ENCODE results near the gene HEY2. TPM values are rescaled to one million over a fixed set of nuclear protein-coding genes. Genes with fewer than 3 reads are reported as not detected.

Gene HEY2
- total and polyA plus RNA-seq, 10 of the 15 experiments (the other 5 are each of a cell fraction or from before 2014, with no cell fraction given) = 0.01 to 0.32 (median 0.08) TPM; not detected in 4

- TF ChIP-seq E2F8 (IDR thresholded peaks at IDR 0.05; ENCODE audit: low read depth, partially characterized antibody) (no peak), IKZF1 (conservative IDR thresholded peaks at IDR 0.05) (peak; percentile 86), CREB1 (IDR thresholded peaks at IDR 0.05; ENCODE audit: low read depth) (peak; percentile 79), EGR1 (IDR thresholded peaks at IDR 0.05; ENCODE audit: borderline replicate concordance in 1 of 2, low read depth in 2 of 2, low read length in 2 of 2) (no peak), HDAC2 (IDR thresholded peaks at IDR 0.05) (no peak), NBN (IDR thresholded peaks at IDR 0.05) (peak; percentile 83), ZZZ3 (IDR thresholded peaks at IDR 0.05; ENCODE audit: control insufficient read depth, insufficient read length, low read depth) (no peak), SREBF2 (IDR thresholded peaks at IDR 0.05; ENCODE audit: low read length) (no peak), JUND (IDR thresholded peaks at IDR 0.05; ENCODE audit: low read depth, low read length) (peak; percentile 74), CBX5 (IDR thresholded peaks at IDR 0.05; ENCODE audit: low read depth) (0 out of 2 replicates have a peak, but pooled peaks have one; percentile 46), RAD51 (IDR thresholded peaks at IDR 0.05) (0 out of 2 replicates have a peak, but pooled peaks have one; percentile 32), MYC (IDR thresholded peaks at IDR 0.05; ENCODE audit: insufficient read depth, insufficient read length, insufficient replicate concordance, low read length, severe bottlenecking) (no peak), SKIL (IDR thresholded peaks at IDR 0.05; ENCODE audit: low read depth, poor library complexity, severe bottlenecking) (peak; percentile 61), NRF1 (conservative IDR thresholded peaks at IDR 0.05; ENCODE audit: low read depth, low read length) (no peak), USF1 (IDR thresholded peaks at IDR 0.05; ENCODE audit: borderline replicate concordance, extremely low read length, insufficient read depth, low read depth, low read length) (no peak), JUNB (IDR thresholded peaks at IDR 0.05) (peak; percentile 99), RCOR1 (conservative IDR thresholded peaks at IDR 0.05; ENCODE audit: low read depth, low read length) (no peak), CHD2 (IDR thresholded peaks at IDR 0.05; ENCODE audit: borderline replicate concordance, low read depth, low read length) (0 out of 2 replicates have a peak, but pooled peaks have one; percentile 40), CHD4 (IDR thresholded peaks at IDR 0.05) (no peak), MTA3 (IDR thresholded peaks at IDR 0.05; ENCODE audit: borderline replicate concordance, low read length) (peak; percentile 92)
Observed at GRCh38 chr6:125804264-125804663, 54.8 kb downstream of the HEY2 start (continued).
